ENCODE measurements around the gene RPGRIP1L. TPM values are rescaled to one million over a fixed set of nuclear protein-coding genes. Genes with fewer than 3 reads are reported as not detected.

Gene RPGRIP1L
- total and polyA plus RNA-seq, 2 of the 13 experiments (the other 11 are each of a cell fraction or from before 2014, with no cell fraction given), result 5.0 to 13.5 TPM

GRCh38 chr16:53708490-53708889 is 4.8 kb upstream of the RPGRIP1L start:
- Histone ChIP-seq H3K4me2 (ENCODE audit: low read depth, low read length) (no peak overlapping the region), H3K9ac (ENCODE audit: insufficient read depth, low read depth, low read length) (no peak overlapping the region), H2AFZ (ENCODE audit: low read length) (no peak overlapping the region), H4K20me1 (ENCODE audit: insufficient read depth, low read length) (no peaks in the 10 kb centered on the region), H3K4me3 (replicated peaks in 1 of 3; ENCODE audit: insufficient read depth in 1 of 3, low read depth in 2 of 3, low read length in 3 of 3) (no peak overlapping the region), H3K27me3 (ENCODE audit: control insufficient read depth in 1 of 2, insufficient read depth in 2 of 2, low read length in 2 of 2) (no peaks in the 10 kb centered on the region; a peak in 1 of 5 replicates), H3K4me1 (ENCODE audit: insufficient read depth, low read length) (peaks cover 15% of the 10 kb centered on the region), H3K79me2 (ENCODE audit: insufficient read depth, low read length) (peaks cover 50% of the 10 kb centered on the region), H3K27ac (ENCODE audit: extremely low read length, insufficient read depth, low read length) (no peak overlapping the region), H3K36me3 (replicated peaks in 1 of 2; ENCODE audit: control insufficient read depth in 1 of 2, insufficient read depth in 2 of 2, low read length in 2 of 2) (no peaks in the 10 kb centered on the region), H3K9me3 (ENCODE audit: low read length) (no peaks in the 10 kb centered on the region)
- CTCF ChIA-PET (ENCODE audit: low intra/inter-chr PET ratio, low total read pairs), result no interaction called here
- in situ Hi-C loops (cut with HindIII; ENCODE audit: extremely low pct_ligation_motif_present, low pct_unique_long_range_greater_than_20kb), result no loop called here
- DNase-seq (ENCODE audit: low spot score), result no peak
- WGBS (ENCODE audit: low lambda C conversion rate), result 92% methylated on average over 2 of the region's 2 CpGs
- POLR2A ChIA-PET, result no interaction called here
- no peak for TF ChIP-seq MXI1 (IDR thresholded peaks at IDR 0.05; ENCODE audit: borderline replicate concordance, low read depth, low read length)
- TF ChIP-seq ZNF7 (CRISPR knock-in tag; IDR thresholded peaks at IDR 0.05), result peak; percentile 89
- no TSS peak for BruUV-seq (replicated peaks)
- intact Hi-C loops (cut with micrococcal nuclease; ENCODE audit: unreplicated experiment), result no loop called here
- no peak for FAIRE-seq
- ATAC-seq, result no peak

DNA sequence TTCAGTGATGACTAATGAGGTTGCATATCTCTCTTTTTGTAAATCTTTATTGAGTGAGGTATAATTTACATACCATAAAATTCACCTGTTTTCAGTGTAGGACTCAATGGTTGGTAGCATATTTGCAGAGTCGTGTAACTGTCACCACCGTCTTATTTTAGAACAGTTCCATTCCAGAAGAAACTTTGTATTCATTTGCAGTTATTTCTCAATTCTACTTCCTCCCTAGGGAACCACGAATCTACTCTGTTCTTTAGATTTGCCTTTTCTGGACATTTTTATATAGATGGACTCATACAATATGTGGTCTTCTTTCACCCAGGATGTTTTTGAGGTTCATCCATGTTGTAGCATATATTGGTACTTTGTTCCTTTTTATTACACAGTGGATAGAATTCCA is 4.0 kb upstream of the RPGRIP1L start:
- Histone ChIP-seq H3K4me3 (replicated peaks in 1 of 3; ENCODE audit: insufficient read depth in 1 of 3, low read depth in 2 of 3, low read length in 3 of 3) (no peak overlapping the region), H4K20me1 (ENCODE audit: insufficient read depth, low read length) (no peaks in the 10 kb centered on the region), H3K27me3 (ENCODE audit: control insufficient read depth in 1 of 2, insufficient read depth in 2 of 2, low read length in 2 of 2) (no peaks in the 10 kb centered on the region; a peak in 1 of 5 replicates), H3K4me1 (ENCODE audit: insufficient read depth, low read length) (peaks cover 18% of the 10 kb centered on the region), H3K27ac (ENCODE audit: extremely low read length, insufficient read depth, low read length) (no peak overlapping the region), H3K9me3 (ENCODE audit: low read length) (no peaks in the 10 kb centered on the region), H3K4me2 (ENCODE audit: low read depth, low read length) (no peak overlapping the region), H2AFZ (ENCODE audit: low read length) (no peak overlapping the region), H3K36me3 (replicated peaks in 1 of 2; ENCODE audit: control insufficient read depth in 1 of 2, insufficient read depth in 2 of 2, low read length in 2 of 2) (no peaks in the 10 kb centered on the region), H3K9ac (ENCODE audit: insufficient read depth, low read depth, low read length) (no peak overlapping the region), H3K79me2 (ENCODE audit: insufficient read depth, low read length) (peaks cover 50% of the 10 kb centered on the region)
- intact Hi-C loops (cut with micrococcal nuclease; ENCODE audit: unreplicated experiment), result no loop called here
- FAIRE-seq, result no peak
- ChIA-PET POLR2A (no interaction called here), CTCF (ENCODE audit: low intra/inter-chr PET ratio, low total read pairs) (no interaction called here)
- BruUV-seq (replicated peaks), result no TSS peak
- no peak for DNase-seq (ENCODE audit: low spot score)
- in situ Hi-C loops (cut with HindIII; ENCODE audit: extremely low pct_ligation_motif_present, low pct_unique_long_range_greater_than_20kb), result no loop called here
- ATAC-seq, result no peak
- 95% methylated on average over 3 of the region's 3 CpGs for WGBS (ENCODE audit: low lambda C conversion rate)
- TF ChIP-seq SRSF4 (IDR thresholded peaks at IDR 0.05; ENCODE audit: low read depth, low read length, poor library complexity, severe bottlenecking), result no peak
- TF ChIP-seq ZNF589 (CRISPR knock-in tag; conservative IDR thresholded peaks at IDR 0.05), result no peak
- TF ChIP-seq KDM5B (CRISPR knock-in tag; IDR thresholded peaks at IDR 0.05; ENCODE audit: borderline replicate concordance), result no peak
- TF ChIP-seq, protein P1, sequence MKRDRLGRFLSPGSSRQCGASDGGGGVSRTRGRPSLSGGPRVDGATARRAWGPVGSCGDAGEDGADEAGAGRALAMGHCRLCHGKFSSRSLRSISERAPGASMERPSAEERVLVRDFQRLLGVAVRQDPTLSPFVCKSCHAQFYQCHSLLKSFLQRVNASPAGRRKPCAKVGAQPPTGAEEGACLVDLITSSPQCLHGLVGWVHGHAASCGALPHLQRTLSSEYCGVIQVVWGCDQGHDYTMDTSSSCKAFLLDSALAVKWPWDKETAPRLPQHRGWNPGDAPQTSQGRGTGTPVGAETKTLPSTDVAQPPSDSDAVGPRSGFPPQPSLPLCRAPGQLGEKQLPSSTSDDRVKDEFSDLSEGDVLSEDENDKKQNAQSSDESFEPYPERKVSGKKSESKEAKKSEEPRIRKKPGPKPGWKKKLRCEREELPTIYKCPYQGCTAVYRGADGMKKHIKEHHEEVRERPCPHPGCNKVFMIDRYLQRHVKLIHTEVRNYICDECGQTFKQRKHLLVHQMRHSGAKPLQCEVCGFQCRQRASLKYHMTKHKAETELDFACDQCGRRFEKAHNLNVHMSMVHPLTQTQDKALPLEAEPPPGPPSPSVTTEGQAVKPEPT (CRISPR knock-in tag; IDR thresholded peaks at IDR 0.05; ENCODE audit: low read depth), result no peak
- TF ChIP-seq GTF2F1 (IDR thresholded peaks at IDR 0.05; ENCODE audit: low read length), result no peak
- TF ChIP-seq NKX3-1 (CRISPR knock-in tag; IDR thresholded peaks at IDR 0.05), result no peak
- no peak for TF ChIP-seq ZNF318 (CRISPR knock-in tag; IDR thresholded peaks at IDR 0.05)
